ENCODE data around the gene NEU4.
A peak's percentile ranks its signal among the peaks of the same experiment; 100 is the strongest.
"Not testable (repeated sequence)": the region's sequence is repeated elsewhere in the genome, so short reads cannot be mapped to it uniquely, and the experiment has no call there.

Gene NEU4

DNA sequence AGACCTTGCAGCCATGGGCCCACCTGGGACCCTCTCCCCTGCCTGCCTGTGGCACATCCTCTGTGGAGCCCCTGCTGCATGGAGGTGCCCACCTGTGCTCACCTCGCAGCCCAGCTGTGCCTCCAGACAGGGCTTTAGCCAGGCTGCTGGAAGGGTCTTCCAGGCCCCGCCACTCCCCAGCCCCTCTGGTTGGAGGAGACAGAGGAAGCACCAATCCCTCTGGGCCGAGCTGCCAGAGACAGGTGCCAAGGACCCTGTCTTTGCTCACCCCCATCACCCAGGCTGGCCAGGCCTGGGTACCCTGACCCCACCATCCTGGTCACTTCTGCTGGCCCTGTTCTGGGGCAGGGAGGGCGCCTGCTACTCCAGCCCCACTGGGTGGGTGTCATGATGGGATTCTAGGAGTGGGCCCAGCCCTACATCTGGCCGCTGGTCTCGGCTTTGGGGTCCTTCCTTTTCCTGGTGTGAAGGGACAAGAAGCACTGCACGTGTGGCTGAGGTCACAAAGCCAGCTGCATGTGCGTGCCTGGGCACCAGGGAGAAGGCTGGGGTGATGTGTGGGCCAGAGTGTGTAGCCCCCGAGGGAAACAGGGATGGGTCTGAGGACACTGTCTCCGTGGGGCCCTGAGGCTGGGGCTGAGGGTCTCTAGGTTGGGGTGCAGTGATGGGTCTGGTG, 9.3 kb upstream of the NEU4 start:
- DNase-seq = no peak

DNA sequence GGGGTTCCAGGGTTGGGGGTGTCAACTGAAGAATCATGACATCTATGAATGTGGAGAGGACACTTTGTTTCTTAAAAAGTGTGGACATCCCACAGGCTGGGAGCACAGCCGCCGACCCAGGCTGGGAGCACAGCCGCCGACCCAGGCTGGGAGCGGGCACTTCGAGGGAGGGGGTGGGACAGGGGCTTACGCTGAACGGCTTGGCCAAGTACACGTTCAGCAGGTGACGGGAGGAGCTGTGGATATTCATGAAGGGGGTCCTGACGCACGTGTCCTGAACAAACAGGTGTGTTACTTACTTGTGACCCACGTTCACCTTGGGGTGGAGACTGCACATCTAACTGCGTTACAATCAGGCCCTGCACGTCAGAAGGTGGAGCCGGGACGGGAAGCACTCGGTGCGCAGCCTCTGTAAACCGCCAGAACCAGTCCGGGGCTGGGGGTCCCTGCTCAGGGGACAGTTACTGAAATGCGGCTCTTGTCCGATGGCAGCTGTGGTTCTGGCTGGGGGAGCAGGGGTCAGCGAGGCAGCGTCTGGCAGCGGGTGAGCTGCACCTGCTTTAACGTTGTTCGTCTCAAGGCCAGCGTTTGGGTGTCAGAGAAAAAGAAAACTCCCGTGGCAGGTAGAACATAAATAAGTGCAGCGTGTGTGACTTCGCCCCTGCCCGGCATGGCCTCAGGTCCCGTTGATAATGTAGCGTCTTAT, 8.6 kb upstream of the NEU4 start:
- DNase-seq = not testable (repeated sequence)

DNA sequence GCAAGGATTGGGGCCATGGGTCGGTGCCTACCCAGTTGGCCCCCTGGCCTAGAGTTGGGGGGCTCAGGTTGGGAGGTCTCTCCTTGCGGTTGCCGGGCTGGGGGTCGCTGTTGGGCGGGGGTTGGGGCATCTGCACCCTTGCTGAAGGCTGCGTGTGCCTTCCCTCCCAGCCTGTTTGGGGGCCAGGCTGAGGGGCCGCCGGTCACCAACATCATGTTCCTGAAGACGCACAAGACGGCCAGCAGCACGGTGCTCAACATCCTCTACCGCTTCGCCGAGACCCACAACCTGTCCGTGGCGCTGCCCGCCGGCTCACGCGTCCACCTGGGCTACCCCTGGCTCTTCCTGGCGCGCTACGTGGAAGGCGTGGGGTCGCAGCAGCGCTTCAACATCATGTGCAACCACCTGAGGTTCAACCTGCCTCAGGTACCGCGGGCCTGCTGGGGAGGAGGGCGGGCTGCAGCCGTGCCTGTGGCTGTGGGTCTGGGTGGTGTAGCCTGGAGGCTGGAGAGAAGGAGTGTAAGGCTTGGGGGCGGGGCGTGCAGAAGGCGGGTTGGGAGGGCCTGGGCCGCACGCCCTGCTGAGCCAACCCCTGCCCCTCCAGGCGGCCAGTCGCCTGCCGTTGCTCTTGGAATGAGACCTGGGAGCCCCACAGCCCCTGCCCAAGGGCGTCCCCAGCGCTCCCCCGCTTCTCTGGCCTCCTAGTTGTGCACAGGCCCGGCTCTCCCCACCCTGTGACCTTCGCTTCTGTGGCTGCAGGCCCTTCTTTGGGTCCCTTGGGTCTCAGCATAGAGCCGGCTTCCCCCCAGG, 7.2 kb upstream of the NEU4 start:
- DNase-seq = no peak

DNA sequence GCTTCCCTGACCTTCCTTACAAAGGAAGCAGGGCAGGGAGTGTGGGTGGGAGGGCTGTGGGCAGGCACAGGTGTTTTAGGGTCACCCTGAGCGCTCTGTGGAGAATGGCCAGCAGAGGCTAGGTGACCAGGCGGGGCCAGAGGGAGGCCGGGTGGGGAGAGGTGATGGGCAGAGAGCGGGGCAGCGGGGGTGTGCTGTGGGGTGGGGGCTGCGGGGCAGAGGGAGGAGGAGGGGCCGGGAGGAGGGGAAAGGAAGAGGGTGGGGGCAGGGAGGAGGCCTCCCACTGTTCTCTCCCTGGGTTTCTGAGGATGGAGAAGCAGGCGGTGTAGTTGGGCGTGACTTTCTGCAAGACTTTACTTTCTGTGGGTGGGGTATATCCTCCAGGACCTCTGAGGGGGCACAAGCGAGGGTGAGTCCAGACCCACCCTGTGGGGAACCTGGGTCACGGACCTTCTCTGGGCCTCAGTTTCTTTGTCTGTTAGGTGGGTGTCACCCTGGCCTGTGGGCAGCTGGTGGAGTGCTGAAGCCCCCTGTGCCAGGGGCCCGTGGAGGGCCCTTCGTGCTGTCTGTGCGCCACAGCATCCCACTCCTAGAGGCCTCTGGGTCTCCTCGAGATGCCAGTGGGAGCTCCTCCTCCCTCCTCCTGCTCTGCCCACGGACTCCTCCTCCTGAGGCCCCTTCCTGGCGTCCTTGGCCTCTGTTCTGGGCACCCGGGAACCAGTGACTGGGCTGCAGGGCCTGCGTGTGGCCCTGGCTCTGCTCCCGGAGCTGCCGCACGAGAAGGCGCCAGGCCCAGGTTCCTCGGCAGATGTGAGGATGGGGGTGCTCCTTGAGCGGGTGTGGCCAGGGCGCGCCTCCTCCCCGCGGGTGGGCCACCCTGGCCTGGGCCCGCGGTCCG, 6.3 kb upstream of the NEU4 start:
- no peak for DNase-seq

DNA sequence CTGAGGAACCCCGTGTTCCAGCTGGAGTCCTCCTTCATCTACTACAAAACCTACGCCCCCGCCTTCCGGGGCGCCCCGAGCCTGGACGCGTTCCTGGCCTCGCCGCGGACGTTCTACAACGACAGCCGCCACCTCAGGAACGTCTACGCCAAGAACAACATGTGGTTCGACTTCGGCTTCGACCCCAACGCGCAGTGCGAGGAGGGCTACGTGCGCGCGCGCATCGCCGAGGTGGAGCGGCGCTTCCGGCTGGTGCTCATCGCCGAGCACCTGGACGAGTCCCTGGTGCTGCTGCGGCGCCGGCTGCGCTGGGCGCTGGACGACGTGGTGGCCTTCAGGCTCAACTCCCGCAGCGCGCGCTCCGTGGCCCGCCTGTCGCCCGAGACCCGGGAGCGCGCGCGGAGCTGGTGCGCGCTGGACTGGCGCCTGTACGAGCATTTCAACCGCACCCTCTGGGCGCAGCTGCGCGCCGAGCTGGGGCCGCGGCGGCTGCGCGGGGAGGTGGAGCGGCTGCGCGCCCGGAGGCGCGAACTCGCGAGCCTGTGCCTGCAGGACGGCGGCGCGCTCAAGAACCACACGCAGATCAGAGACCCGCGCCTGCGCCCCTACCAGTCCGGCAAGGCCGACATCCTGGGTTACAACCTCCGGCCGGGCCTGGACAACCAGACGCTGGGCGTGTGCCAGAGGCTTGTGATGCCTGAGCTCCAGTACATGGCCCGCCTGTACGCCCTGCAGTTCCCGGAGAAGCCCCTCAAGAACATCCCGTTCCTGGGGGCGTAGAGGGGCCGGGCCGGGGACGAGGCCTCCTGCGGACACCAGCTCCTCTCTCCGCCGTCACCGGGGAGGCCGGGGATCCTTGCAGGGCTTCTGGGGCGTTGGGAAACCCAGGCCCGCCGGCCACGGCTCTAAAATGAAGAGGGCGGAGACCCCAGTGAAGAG, 5.3 kb upstream of the NEU4 start:
- DNase-seq = peak; percentile 61

DNA sequence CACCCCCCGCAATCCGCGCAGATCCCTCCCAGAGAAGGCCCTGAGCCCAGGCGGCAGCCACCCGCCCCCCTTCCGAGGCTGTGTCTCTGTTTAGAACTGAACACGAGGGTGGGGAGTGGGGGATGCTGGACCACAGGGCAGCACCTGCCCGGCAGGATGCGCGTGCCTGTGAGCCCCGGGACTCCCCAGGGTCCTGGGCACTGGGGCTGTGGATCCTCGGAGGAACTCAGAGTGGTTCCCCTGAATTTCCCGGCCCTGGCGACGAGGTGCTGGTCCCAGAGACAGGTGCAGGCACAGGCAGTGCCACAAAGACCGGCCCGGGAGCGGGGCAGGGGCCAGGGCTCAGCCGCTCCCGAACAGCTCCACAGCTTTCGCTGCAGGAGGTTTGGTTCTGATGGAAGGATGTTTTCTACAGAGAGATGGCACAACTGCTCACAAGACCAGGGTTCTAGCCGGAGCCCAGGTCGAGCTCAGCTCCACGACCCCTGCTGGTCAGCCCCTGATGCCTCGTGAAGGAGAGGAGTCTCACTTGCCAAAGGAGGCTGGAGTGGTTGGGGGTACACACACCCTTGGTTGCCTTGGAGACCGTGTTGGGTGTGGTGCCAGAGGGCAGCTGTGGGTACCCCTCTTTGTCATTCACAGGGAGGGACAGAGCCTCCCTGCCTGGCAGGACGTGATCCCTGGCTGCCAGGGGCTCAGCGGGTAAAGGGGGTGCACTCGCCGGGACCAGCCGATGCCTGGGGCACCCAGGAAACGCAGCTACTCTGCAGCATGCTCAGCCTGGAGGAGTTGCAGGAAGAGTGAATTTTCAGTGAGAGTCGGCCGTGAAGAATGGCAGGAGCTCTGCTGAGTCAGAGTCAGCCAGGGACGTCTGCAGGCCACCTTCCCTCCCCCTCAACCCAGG, 4.4 kb upstream of the NEU4 start:
- peak; percentile 35 for DNase-seq

DNA sequence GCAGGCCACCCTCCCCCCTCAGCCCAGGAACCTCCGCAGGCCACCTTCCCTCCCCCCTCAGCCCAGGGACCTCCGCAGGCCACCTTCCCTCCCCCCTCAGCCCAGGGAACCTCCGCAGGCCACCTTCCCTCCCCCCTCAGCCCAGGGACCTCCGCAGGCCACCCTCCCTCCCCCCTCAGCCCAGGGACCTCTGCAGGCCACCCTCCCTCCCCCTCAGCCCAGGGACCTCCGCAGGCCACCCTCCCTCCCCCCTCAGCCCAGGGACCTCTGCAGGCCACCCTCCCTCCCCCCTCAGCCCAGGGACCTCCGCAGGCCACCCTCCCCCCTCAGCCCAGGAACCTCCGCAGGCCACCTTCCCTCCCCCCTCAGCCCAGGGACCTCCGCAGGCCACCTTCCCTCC, 2.8 kb upstream of the NEU4 start:
- DNase-seq = not testable (repeated sequence)

DNA sequence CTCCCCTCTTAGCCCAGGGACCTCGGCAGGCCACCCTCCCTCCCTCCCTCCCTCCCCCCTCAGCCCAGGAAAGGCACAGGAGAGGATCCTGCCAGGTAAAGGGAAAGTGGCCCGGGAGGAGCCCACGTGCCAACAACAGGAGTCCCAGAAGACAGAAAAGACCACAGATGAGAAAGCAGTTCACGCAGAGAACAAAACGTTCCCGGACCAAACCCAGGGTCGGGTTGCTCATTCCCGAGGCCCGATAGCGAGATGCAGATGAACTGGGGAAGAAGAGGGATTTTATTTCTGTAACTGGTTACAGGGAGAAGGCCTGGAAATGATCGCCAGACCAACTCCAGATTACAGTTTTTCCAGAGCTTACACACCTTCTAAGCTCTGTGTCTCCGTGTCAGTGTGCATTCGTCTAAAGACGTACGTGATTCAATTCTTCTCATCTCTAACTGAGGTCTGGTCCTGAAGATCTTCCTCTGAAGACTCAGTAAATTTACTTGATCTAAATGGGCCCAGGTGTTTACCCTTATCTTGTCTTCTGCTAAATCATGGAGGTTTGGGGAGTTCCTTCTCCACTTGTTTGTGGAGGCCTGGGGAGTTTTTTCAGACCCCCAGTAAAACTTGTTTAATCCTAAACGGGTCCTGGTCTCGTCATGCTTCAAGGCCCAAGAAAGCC, 807 bp upstream of the NEU4 start:
- no peak for DNase-seq

DNA sequence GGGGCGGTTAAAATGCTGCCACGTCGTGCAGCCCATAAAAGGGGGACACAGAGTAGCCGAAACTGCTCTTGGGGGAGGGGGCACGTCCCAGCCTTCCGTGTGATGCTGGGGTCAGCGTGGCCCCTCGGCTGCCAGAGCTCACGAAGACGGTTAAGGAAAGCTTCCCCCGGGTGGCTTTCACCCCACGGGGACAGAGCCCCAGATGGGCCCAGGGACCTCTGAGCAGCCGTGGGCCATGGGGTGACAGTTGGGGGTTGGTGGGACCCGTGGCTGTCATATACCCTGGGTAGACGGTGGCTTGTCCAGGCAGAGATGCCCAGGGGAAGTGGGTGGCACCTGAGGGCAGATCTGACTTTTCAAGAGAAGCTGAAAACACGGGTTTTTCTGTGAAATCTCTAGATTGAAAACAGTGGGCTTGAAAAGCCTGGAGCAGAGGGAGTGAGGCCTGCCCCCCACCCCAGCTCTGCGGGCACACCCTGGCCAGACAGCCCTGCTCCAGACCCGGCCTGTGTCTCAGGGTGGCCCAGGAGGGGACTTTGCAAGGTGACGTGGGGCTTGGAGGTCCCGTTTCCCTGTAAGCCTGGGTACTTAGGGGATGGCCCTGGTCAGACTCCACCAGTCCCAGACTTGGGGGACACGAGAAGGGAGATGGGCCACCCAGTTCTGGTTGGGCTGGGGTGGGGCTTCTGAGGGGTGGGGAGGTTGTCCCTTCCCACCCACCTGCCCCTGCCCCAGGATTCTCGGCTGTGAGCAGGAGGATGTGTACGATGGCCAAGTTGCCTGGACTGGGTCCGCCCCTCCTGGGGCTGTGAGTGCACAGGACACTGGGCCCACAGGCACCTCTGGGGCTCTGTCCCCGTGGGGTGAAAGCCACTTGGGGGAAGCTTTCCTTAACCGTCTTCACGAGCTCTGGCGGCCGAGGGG, 652 bp downstream of the NEU4 start:
- no peak for DNase-seq

DNA sequence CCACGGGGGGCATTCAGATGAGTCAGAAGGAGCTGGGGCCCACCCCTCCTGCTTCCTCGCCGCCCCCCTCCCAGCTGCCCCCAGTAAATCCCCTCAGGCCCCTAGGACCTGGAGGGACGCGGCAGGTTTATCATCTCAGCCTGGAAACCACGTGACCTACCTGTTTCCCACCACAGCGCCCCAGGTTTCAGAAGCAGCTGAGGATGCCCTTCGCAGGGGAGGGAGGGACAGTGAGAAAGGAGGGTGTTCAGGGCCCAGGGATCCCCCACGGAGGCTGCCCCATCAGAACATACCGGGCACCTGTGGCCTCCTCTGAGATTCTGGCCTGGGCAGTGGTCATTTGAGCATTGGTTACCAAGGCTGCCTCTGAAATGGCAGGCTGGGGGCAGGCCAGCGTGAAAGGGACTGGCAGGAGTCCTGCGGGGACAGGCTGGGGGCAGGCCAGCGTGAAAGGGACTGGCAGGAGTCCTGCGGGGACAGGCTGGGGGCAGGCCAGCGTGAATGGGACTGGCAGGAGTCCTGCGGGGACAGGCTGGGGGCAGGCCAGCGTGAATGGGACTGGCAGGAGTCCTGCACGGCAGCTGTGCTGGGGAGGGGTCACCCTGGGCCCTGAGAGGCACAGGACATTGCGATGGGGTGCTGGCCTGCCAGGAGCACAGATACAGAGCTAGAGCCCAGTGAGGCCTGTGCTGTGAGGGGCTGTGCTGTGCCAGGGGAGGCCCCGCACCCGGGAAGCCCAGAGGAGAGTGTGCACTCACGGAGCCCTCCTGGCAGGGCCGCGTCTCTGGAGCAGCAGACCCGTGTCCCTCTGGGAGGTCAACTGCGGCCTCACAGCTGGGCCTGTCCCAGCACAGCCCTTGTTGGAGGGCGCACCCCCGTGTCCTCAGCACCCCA, 1.6 kb downstream of the NEU4 start:
- no peak for DNase-seq

DNA sequence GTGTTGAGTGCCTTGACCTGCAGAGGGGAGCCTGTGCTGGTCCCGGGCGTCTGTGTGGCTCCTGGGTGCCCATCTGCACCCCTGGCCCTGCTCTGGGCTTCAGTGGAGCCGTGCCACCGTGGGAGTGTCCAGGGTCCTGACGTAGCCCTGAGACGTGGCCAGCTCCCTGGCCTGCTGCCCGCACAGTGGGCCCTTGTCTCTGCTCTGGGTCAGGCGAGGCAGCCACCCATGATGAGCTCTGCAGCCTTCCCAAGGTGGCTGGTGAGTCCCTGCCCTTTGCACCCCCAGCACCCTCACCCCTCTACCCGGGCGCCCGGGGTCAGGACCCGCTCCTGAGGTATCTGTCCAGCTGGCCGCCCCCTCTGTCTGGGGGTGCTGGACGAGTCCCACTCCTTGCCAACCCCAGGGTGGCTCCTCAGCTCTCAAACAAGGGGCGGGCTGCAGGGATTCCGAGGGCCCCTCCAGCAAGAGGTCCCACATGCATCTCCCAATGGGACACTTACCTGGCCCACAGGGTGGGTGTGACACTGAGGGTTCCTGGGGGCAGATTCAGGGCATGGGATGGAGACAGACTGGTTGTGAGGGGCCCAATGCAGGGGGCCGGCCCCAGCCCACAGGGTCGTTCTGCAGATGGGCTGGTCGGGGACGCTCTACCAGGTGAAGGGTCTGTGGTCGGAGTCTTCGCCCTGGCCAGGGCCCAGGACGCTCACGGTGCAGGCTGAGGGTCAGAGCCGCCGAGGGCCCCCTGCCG, 2.4 kb downstream of the NEU4 start:
- DNase-seq = no peak

DNA sequence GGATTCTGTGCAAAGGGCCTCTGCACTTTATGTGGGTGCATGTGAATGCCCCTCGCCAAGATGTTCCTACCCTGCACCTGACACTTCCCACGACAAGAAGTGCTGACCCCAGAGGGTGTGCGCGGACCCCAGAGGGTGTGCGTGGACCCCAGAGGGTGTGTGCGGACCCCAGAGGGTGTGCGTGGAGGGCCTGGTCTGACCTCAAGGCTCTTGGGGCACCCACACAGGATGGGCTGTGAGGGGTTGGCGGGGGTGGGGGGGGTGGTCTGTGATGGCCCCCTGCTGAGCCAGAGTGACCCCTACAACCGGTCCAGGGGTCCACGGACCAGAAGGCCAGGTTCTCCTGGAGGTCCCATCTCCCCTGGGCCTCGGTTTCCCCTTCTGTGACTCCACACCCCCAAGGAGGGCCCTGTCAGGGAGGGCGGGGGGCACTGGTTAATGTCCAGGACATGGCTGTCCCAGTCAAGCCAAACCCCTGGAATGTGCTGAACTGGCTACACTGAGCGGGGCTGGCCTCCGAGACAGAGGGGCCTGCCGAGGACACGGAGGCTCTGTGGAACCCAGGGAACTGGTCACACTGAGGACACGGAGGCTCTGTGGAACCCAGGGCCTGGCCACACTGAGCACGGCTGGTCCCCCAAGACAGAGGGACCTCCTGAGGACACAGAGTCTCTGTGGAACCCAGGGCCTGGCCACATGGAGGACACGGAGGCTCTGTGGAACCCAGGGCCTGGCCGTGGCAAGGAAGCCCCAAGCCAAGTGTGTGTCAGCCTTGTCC, 3.1 kb downstream of the NEU4 start:
- no peak for DNase-seq

DNA sequence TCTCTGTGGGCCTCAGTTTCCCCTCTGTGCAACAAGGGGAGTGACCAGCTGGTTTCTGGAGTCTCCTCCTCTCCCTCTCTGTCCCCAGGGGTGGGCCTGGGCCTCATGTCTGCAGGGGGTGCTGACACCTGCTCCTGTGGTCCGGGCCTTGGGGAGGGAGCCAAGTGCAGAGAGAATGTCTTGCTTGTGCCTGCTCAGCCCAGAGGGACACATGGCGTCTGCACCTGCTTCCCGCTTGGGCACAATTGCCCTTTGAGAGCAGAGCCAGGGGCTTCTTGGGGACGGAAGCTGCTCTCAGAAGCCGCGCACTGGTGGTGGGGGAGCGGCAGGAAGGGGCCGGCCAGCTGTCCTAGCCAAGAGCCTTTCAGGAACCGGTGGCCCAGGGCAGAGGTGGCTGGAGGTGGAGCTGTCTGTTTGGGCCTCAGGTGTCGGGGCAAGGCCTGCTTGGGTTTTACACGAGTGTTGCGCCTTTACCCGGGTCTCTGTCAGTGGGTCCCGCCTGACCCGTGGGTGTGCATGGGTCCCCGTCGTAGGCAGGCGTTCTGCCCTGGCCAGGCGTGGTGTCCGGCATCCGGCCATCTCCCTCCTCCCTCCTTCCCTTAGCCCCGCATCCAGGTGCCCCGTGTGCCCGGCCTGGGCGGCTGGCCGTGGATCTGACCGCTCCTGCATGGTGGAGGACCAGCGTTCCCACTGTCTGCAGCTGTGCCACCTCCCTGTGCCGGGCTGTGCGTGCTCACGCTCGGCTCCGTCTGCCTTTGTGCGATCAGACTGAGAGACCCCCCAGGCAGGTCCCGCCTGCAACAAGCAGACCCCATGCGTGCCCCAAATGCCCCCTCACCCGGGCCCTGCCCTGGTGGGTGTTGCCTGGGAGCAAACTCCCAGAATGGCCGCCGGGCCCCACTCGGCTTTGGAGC, 4.0 kb downstream of the NEU4 start:
- no peak for DNase-seq

DNA sequence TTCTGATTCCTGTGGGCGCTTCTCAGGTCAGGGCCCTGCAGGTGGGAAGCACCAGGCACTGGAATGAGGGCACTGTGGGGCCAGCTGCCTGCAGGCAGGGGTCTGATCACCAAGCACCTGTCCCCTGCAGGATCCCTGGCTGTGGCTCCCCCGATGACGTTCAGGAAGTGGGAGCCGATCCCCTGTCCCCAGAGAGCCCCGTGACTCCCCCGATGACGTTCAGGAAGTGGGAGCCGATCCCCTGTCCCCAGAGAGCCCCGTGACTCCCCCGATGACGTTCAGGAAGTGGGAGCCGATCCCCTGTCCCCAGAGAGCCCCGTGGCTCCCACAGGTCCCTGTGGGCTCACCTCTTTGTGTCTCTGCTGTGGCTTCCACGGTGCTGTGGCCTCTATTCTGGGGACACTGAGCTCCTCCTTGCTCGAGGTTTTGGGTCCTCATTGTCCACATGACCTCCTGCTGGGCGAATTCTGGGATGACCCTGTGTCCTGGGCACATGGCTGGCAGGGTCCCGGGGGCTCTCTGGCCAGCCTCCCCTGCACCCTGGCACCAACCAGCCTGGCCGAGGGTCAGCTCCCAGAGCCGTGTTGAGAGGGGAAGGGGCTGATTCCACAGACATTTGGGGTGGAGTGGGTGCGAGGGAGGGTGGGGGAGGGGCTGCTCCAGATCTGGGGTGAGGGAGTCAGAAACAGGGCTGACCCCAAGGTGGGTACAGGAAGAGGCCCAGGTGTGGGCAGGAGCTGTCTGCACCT, 4.8 kb downstream of the NEU4 start:
- DNase-seq = peak; percentile 54

DNA sequence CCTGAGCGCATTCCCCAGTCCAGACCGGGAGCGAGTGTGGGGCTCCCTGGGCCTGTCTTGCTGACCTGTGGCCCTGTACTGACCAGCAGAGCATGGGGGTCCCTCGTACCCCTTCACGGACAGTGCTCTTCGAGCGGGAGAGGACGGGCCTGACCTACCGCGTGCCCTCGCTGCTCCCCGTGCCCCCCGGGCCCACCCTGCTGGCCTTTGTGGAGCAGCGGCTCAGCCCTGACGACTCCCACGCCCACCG, 5.3 kb downstream of the NEU4 start:
- DNase-seq = no peak
